SK-N-MC (cell line): Measurements from ENCODE around the gene SYCE1.

Experiments used
- EZH2 ChIP-seq: fragments of 200-600 bp; sonication (generic); IDR thresholded peaks from one replicate; pipeline ENCODE4 v1.6.1; 2017; ENCODE audit warnings: antibody characterized with exemption
- POLR2AphosphoS5 ChIP-seq: IDR thresholded peaks from 2 replicates; pipeline ENCODE4 v1.6.1; 2012; ENCODE audit warnings: mild to moderate bottlenecking, low read depth, low read length, borderline replicate concordance

DNA sequence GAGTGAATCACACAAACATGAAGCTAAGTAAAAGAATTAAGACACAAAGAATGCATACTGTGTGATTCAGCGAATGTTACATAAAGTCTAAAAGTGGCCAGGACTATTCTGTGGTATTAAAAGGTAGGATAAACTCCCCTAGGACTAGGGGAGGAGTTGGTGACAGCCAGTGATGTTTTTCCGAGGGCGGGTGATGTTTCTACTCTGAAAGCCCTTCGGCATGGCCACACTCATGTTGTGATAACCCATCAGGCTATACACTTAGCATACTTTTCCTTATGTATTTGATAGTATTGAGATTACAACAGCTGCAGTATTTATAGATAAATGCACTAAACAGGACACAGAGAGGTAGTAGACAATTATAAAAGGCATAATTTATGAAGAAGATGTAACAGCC is 54.0 kb downstream of the SYCE1 start:
- TF ChIP-seq EZH2 (no peak), POLR2AphosphoS5 (no peak)
